ENCODE measurements around the gene PITPNM2.
A peak's percentile ranks its signal among the peaks of the same experiment; 100 is the strongest.
"Not testable (repeated sequence)": the region's sequence is repeated elsewhere in the genome, so short reads cannot be mapped to it uniquely, and the experiment has no call there.

Gene PITPNM2

GRCh38 chr12:123106640-123107359 lies 44.1 kb downstream of the PITPNM2 start:
- peak overlapping the region; percentile 70 for H3K27ac ChIP-seq (replicated peaks)
- no peak overlapping the region for H3K4me3 ChIP-seq (replicated peaks; ENCODE audit: insufficient read depth, low read length)
- peak; percentile 73 to 78 for DNase-seq (ENCODE audit: low read depth in 1 of 2, low spot score in 1 of 2)

GRCh38 chr12:123105211-123105826 lies 45.6 kb downstream of the PITPNM2 start:
- no peak for DNase-seq (ENCODE audit: low read depth in 1 of 2, low spot score in 1 of 2)
- Histone ChIP-seq H3K27me3 (ENCODE audit: insufficient read depth, poor library complexity, severe bottlenecking) (no peaks in the 10 kb centered on the region), H3K4me3 (replicated peaks; ENCODE audit: insufficient read depth, low read length) (no peak overlapping the region), H3K27ac (replicated peaks) (no peak overlapping the region)
- TF ChIP-seq REST (IDR thresholded peaks at IDR 0.05; ENCODE audit: insufficient replicate concordance, low read depth) (no peak), GABPA (IDR thresholded peaks at IDR 0.05; ENCODE audit: low read depth) (no peak), POLR2AphosphoS5 (IDR thresholded peaks at IDR 0.05; ENCODE audit: low read depth) (no peak), CTCF (IDR thresholded peaks at IDR 0.05; ENCODE audit: insufficient read depth, low read length) (no peak), SPI1 (IDR thresholded peaks at IDR 0.05; ENCODE audit: borderline replicate concordance, low read depth) (no peak)

More at GRCh38 chr12:123106640-123107359, 44.1 kb downstream of the PITPNM2 start:
- peak; percentile 53; the same call in 1 of the 2 replicates for TF ChIP-seq POLR2AphosphoS5 (IDR thresholded peaks at IDR 0.05; ENCODE audit: low read depth)
- no peak for TF ChIP-seq CTCF (IDR thresholded peaks at IDR 0.05; ENCODE audit: insufficient read depth, low read length)
- TF ChIP-seq REST (IDR thresholded peaks at IDR 0.05; ENCODE audit: insufficient replicate concordance, low read depth): no peak
- no peak for TF ChIP-seq SPI1 (IDR thresholded peaks at IDR 0.05; ENCODE audit: borderline replicate concordance, low read depth)
- no peak for TF ChIP-seq GABPA (IDR thresholded peaks at IDR 0.05; ENCODE audit: low read depth)
- H3K27me3 ChIP-seq (ENCODE audit: insufficient read depth, poor library complexity, severe bottlenecking): no peaks in the 10 kb centered on the region

GRCh38 chr12:123104809-123105208 lies 46.1 kb downstream of the PITPNM2 start:
- no peak for TF ChIP-seq POLR2AphosphoS5 (IDR thresholded peaks at IDR 0.05; ENCODE audit: low read depth)
- TF ChIP-seq SPI1 (IDR thresholded peaks at IDR 0.05; ENCODE audit: borderline replicate concordance, low read depth): no peak
- no peak for TF ChIP-seq REST (IDR thresholded peaks at IDR 0.05; ENCODE audit: insufficient replicate concordance, low read depth)
- no peak overlapping the region for H3K27ac ChIP-seq (replicated peaks)
- DNase-seq (ENCODE audit: low read depth in 1 of 2, low spot score in 1 of 2): no peak
- no peak overlapping the region for H3K4me3 ChIP-seq (replicated peaks; ENCODE audit: insufficient read depth, low read length)
- no peaks in the 10 kb centered on the region for H3K27me3 ChIP-seq (ENCODE audit: insufficient read depth, poor library complexity, severe bottlenecking)

GRCh38 chr12:123104094-123104493 lies 46.8 kb downstream of the PITPNM2 start:
- not testable (repeated sequence) for DNase-seq (ENCODE audit: low read depth in 1 of 2, low spot score in 1 of 2); H3K4me3 ChIP-seq (replicated peaks; ENCODE audit: insufficient read depth, low read length); H3K27me3 ChIP-seq (ENCODE audit: insufficient read depth, poor library complexity, severe bottlenecking); H3K27ac ChIP-seq (replicated peaks)
